Subcutaneous adipose tissue (tissue), 4 donors: ENCODE data around the gene STAP1. TPM values are rescaled to one million over a fixed set of nuclear protein-coding genes. Genes with fewer than 3 reads are reported as not detected.

Experiments used
- CTCF ChIP-seq: fragments of 450-650 bp; IDR thresholded peaks from one replicate; pipeline ENCODE4 v1.5.1; 2016; ENCODE audit warnings: low read depth, mild to moderate bottlenecking, control low read depth, antibody characterized with exemption, moderate library complexity
- total RNA-seq, 4 donors: library from RNA; depleted of rRNA; stranded (reverse); fragments of >200 nt; gene quantifications; one replicate each; pipeline ENCODE4 v1.1.0, GENCODE V29; 2016

Gene STAP1
- total RNA-seq, 4 donors from 2014 or later, result 0.65 to 1.0 (median 0.88) TPM; not detected in 1

DNA sequence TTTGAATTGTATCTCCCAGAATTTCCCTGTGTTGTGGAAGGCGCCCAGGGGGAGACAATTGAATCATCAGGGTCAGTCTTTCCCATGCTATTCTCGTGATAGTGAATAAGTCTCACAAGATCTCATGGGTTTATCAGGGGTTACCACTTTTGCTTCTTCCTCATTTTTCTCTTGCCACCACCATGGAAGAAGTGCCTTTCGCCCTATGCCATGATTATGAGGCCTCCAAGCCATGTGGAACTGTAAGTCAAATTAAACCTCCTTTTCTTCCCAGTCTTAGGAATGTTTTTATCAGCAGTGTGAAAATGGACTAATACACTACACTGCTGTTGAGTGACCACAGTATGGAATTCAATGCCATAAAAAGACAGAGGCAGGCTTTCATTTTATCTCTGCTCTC is 25.4 kb upstream of the STAP1 start:
- no peak for TF ChIP-seq CTCF

GRCh38 chr4:67535280-67535840 is 23.2 kb upstream of the STAP1 start:
- no peak for TF ChIP-seq CTCF

DNA sequence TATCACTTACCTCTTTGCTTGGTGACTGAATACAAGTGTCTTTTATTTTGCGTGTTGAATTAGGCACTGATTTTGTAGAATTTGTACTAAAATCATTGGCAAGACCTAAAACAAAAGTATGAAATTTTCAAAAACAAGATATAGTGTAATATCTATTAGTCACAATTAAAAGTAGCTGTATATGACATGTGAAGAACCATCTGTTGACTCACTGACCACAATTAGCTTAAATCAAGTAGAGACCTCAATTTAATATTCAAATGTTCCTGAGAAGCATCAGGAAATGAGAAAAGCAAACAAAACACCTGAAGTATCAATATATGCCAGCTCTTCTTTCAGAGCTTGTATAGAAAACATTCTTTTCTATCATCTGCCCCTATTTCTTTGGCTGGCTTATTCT is 18.7 kb upstream of the STAP1 start:
- no peak for TF ChIP-seq CTCF

GRCh38 chr4:67542076-67542475 is 16.5 kb upstream of the STAP1 start:
- no peak for TF ChIP-seq CTCF

- no peak for TF ChIP-seq CTCF
Observed at GRCh38 chr4:67545199-67546003, 13.1 kb upstream of the STAP1 start, which contains the start of gene CENPC. Gene CENPC (minus strand): TSS chr4:67545503. CDS start chr4:67545355, 148 bp downstream.

- TF ChIP-seq CTCF, result no peak
Observed at GRCh38 chr4:67546004-67546356, 12.5 kb upstream of the STAP1 start.

GRCh38 chr4:67546971-67547370 is 11.6 kb upstream of the STAP1 start:
- TF ChIP-seq CTCF, result no peak
